ENCODE data around the gene NMUR2. TPM values are rescaled to one million over a fixed set of nuclear protein-coding genes. Genes with fewer than 3 reads are reported as not detected.
A peak's percentile ranks its signal among the peaks of the same experiment; 100 is the strongest.

The NMUR2 gene
- not detected in 2 replicates for total RNA-seq (2021)
- not detected for Bru-seq, nascent RNA
- BruChase-seq, experiment 1, labeled RNA remaining after a 2-hour chase = not detected
- not detected for BruChase-seq, experiment 2, labeled RNA remaining after a 6-hour chase
- long read RNA-seq = 0 reads

- Histone ChIP-seq H3K4me1 (ENCODE audit: insufficient read depth, low read length, poor library complexity, severe bottlenecking) (no peaks in the 10 kb centered on the region), H3K36me3 (ENCODE audit: insufficient read depth, low read length, poor library complexity, severe bottlenecking) (no peaks in the 10 kb centered on the region), H3K27me3 (replicated peaks; ENCODE audit: insufficient read depth, low read depth, low read length, poor library complexity) (peaks cover 2% of the 10 kb centered on the region), H3K9me3 (ENCODE audit: low read depth, low read length, poor library complexity, severe bottlenecking) (no peaks in the 10 kb centered on the region), H3K4me3 (ENCODE audit: low read depth, low read length, poor library complexity, severe bottlenecking) (no peak within 1 kb of the TSS), H3K27ac (ENCODE audit: low read depth, low read length, poor library complexity, severe bottlenecking) (no peak within 1 kb of the TSS)
- ChIA-PET POLR2A (ENCODE audit: low non-redundant PET) (no interaction called here), CTCF (no interaction called here)
- intact Hi-C loops (cut with micrococcal nuclease; ENCODE audit: unreplicated experiment) = no loop called here
- no peak for TF ChIP-seq CTCF (conservative IDR thresholded peaks at IDR 0.05; ENCODE audit: low read depth, low read length)
- no peak for TF ChIP-seq EZH2 (IDR thresholded peaks at IDR 0.05; ENCODE audit: borderline replicate concordance, low read depth, low read length, poor library complexity, severe bottlenecking)
- peak; percentile 19 for DNase-seq (ENCODE audit: low spot score)
- no TSS peak for BruUV-seq (replicated peaks)
Observed at GRCh38 chr5:152405145-152405544, at the start of gene NMUR2. Gene NMUR2 (minus strand): TSS chr5:152405279. CDS start chr5:152405113, 166 bp downstream.

- POLR2A ChIA-PET (ENCODE audit: low non-redundant PET) = no interaction called here
Observed at GRCh38 chr5:152443935-152444334, 38.9 kb upstream of the NMUR2 start.

GRCh38 chr5:152439791-152440190, 34.7 kb upstream of the NMUR2 start:
- BruUV-seq (replicated peaks) = no TSS peak
- no peak for TF ChIP-seq CTCF (conservative IDR thresholded peaks at IDR 0.05; ENCODE audit: low read depth, low read length)
- no peak for TF ChIP-seq EZH2 (IDR thresholded peaks at IDR 0.05; ENCODE audit: borderline replicate concordance, low read depth, low read length, poor library complexity, severe bottlenecking)
- CTCF ChIA-PET = no interaction called here

More at GRCh38 chr5:152443935-152444334, 38.9 kb upstream of the NMUR2 start:
- H3K9me3 ChIP-seq (ENCODE audit: low read depth, low read length, poor library complexity, severe bottlenecking) = no peaks in the 10 kb centered on the region
- H3K27me3 ChIP-seq (replicated peaks; ENCODE audit: insufficient read depth, low read depth, low read length, poor library complexity) = peaks cover 3% of the 10 kb centered on the region
- H3K4me3 ChIP-seq (ENCODE audit: low read depth, low read length, poor library complexity, severe bottlenecking) = no peak overlapping the region
- CTCF ChIA-PET = no interaction called here
- H3K27ac ChIP-seq (ENCODE audit: low read depth, low read length, poor library complexity, severe bottlenecking) = no peak overlapping the region
- H3K36me3 ChIP-seq (ENCODE audit: insufficient read depth, low read length, poor library complexity, severe bottlenecking) = no peaks in the 10 kb centered on the region
- no peak for DNase-seq (ENCODE audit: low spot score)
- no TSS peak for BruUV-seq (replicated peaks)
- TF ChIP-seq EZH2 (IDR thresholded peaks at IDR 0.05; ENCODE audit: borderline replicate concordance, low read depth, low read length, poor library complexity, severe bottlenecking) = no peak
- no peak for TF ChIP-seq CTCF (conservative IDR thresholded peaks at IDR 0.05; ENCODE audit: low read depth, low read length)
- no peaks in the 10 kb centered on the region for H3K4me1 ChIP-seq (ENCODE audit: insufficient read depth, low read length, poor library complexity, severe bottlenecking)
- intact Hi-C loops (cut with micrococcal nuclease; ENCODE audit: unreplicated experiment) = no loop called here

More at GRCh38 chr5:152439791-152440190, 34.7 kb upstream of the NMUR2 start:
- Histone ChIP-seq H3K9me3 (ENCODE audit: low read depth, low read length, poor library complexity, severe bottlenecking) (no peaks in the 10 kb centered on the region), H3K4me3 (ENCODE audit: low read depth, low read length, poor library complexity, severe bottlenecking) (no peak overlapping the region), H3K27ac (ENCODE audit: low read depth, low read length, poor library complexity, severe bottlenecking) (no peak overlapping the region), H3K4me1 (ENCODE audit: insufficient read depth, low read length, poor library complexity, severe bottlenecking) (no peaks in the 10 kb centered on the region), H3K36me3 (ENCODE audit: insufficient read depth, low read length, poor library complexity, severe bottlenecking) (no peaks in the 10 kb centered on the region), H3K27me3 (replicated peaks; ENCODE audit: insufficient read depth, low read depth, low read length, poor library complexity) (peaks cover 3% of the 10 kb centered on the region)
- DNase-seq (ENCODE audit: low spot score) = no peak
- POLR2A ChIA-PET (ENCODE audit: low non-redundant PET) = no interaction called here
- intact Hi-C loops (cut with micrococcal nuclease; ENCODE audit: unreplicated experiment) = no loop called here
